GM12878 (cell line): ENCODE results near the gene LPAR5. TPM values are rescaled to one million over a fixed set of nuclear protein-coding genes. Genes with fewer than 3 reads are reported as not detected.

Experiments
- ATF7 ChIP-seq: fragments of 450-650 bp; IDR thresholded peaks from 2 replicates; pipeline ENCODE4 v1.6.1; 2016; ENCODE audit warnings: low read depth, mild to moderate bottlenecking
- BHLHE40 ChIP-seq, 2 experiments: fragments of 450-650 bp in 1 of 2; IDR thresholded peaks; 2 replicates each; pipeline ENCODE4 v1.6.1; 2011 to 2017; ENCODE audit warnings: low read depth in 2 of 2, borderline replicate concordance in 1 of 2, improper control_type of control experiment in 1 of 2, low read length in 1 of 2, mild to moderate bottlenecking in 1 of 2
- BMI1 ChIP-seq: fragments of 450-650 bp; IDR thresholded peaks from 2 replicates; pipeline ENCODE4 v1.6.1; 2016; ENCODE audit warnings: mild to moderate bottlenecking, moderate library complexity, borderline replicate concordance
- CBFB ChIP-seq: IDR thresholded peaks from 2 replicates; pipeline ENCODE4 v1.6.1; 2016; ENCODE audit warnings: antibody characterized with exemption, low read depth
- CHD2 ChIP-seq: IDR thresholded peaks from 2 replicates; pipeline ENCODE4 v1.6.1; 2011; ENCODE audit warnings: low read depth, low read length, improper control_type of control experiment, borderline replicate concordance
- CREM ChIP-seq: IDR thresholded peaks from 2 replicates; pipeline ENCODE4 v1.6.1; 2014; ENCODE audit warnings: antibody characterized with exemption, low read depth
- E4F1 ChIP-seq: fragments of 450-650 bp; IDR thresholded peaks from 2 replicates; pipeline ENCODE4 v1.6.1; 2018; ENCODE audit warnings: borderline replicate concordance, mild to moderate bottlenecking; ENCODE audit not compliant: partially characterized antibody
- HCFC1 ChIP-seq: fragments of 150-350 bp; IDR thresholded peaks from 2 replicates; pipeline ENCODE4 v1.6.1; 2014; ENCODE audit warnings: low read length
- IKZF2 ChIP-seq, 2 experiments: fragments of 450-650 bp; IDR thresholded peaks; 2 replicates each; pipeline ENCODE4 v1.6.1; 2017; ENCODE audit warnings: mild to moderate bottlenecking in 2 of 2, moderate library complexity in 2 of 2
- MAX ChIP-seq: IDR thresholded peaks from 2 replicates; pipeline ENCODE4 v1.6.1; 2012; ENCODE audit warnings: low read depth, low read length, improper control_type of control experiment
- MEF2A ChIP-seq: IDR thresholded peaks from 2 replicates; pipeline ENCODE4 v1.6.1; 2011; ENCODE audit warnings: low read depth, mild to moderate bottlenecking, low read length, moderate library complexity; ENCODE audit not compliant: insufficient read depth
- MTA2 ChIP-seq: fragments of 450-650 bp; IDR thresholded peaks from 2 replicates; pipeline ENCODE4 v1.6.1; 2016; ENCODE audit warnings: low read depth, mild to moderate bottlenecking, moderate library complexity
- NFIC ChIP-seq: IDR thresholded peaks from 2 replicates; pipeline ENCODE4 v1.6.1; 2012; ENCODE audit warnings: low read depth, mild to moderate bottlenecking, inconsistent platforms, low read length, moderate library complexity
- NFXL1 ChIP-seq: fragments of 450-650 bp; IDR thresholded peaks from 2 replicates; pipeline ENCODE4 v1.6.1; 2017; ENCODE audit warnings: antibody characterized with exemption, mild to moderate bottlenecking, borderline replicate concordance
- PAX5 ChIP-seq: IDR thresholded peaks from 2 replicates; pipeline ENCODE4 v1.6.1; 2011; ENCODE audit warnings: low read depth, low read length, borderline replicate concordance
- POLR2A ChIP-seq: IDR thresholded peaks from 2 replicates; pipeline ENCODE4 v1.6.1; 2011; ENCODE audit warnings: low read depth, mild to moderate bottlenecking, low read length
- RAD21 ChIP-seq: IDR thresholded peaks from 2 replicates; pipeline ENCODE4 v1.6.1; 2011; ENCODE audit warnings: mild to moderate bottlenecking, low read depth, low read length, moderate library complexity; ENCODE audit not compliant: insufficient read depth
- RELB ChIP-seq: fragments of 450-650 bp; IDR thresholded peaks from 2 replicates; pipeline ENCODE4 v1.6.1; 2017; ENCODE audit warnings: low read depth, mild to moderate bottlenecking, moderate library complexity
- SPI1 ChIP-seq: IDR thresholded peaks from 2 replicates; pipeline ENCODE4 v1.6.1; 2011; ENCODE audit warnings: low read depth, mild to moderate bottlenecking, low read length, moderate library complexity, borderline replicate concordance; ENCODE audit not compliant: insufficient read depth
- STAT3 ChIP-seq: IDR thresholded peaks from 2 replicates; pipeline ENCODE4 v1.6.1; 2011; ENCODE audit warnings: low read depth, low read length, improper control_type of control experiment
- TCF12 ChIP-seq: IDR thresholded peaks from 2 replicates; pipeline ENCODE4 v1.6.1; 2011; ENCODE audit warnings: low read depth, mild to moderate bottlenecking, low read length
- YY1 ChIP-seq: IDR thresholded peaks from 2 replicates; pipeline ENCODE4 v1.6.1; 2011; ENCODE audit warnings: low read depth, mild to moderate bottlenecking, low read length
- ZNF687 ChIP-seq: fragments of 450-650 bp; IDR thresholded peaks from 2 replicates; pipeline ENCODE4 v1.6.1; 2017; ENCODE audit warnings: mild to moderate bottlenecking, moderate library complexity
- polyA plus RNA-seq, 11 experiments: library from polyadenylated mRNA; depleted of rRNA in 4 of 11; unstranded in 6 of 11; stranded (reverse) in 5 of 11; fragments of >200 nt; fragmentation: Nextera tagmentation in 4 of 11; fragmentation: Illumina TruSeq in 1 of 11; extraction: Ambion mirVana in 4 of 11; extraction: Trizol in 1 of 11; gene quantifications; 1 replicate in 1 of 11; 2 replicates in 10 of 11; pipeline versions ENCODE4 v1.2.1 to v1.2.3, GENCODE V29; 2011 to 2016; ENCODE audit warnings: inconsistent platforms in 2 of 11, missing spikeins in 2 of 11, low read depth in 1 of 11
- total RNA-seq, 4 experiments: library from RNA; depleted of rRNA in 3 of 4; stranded (reverse); fragments of >200 nt in 3 of 4; fragmentation: Illumina TruSeq in 1 of 4; extraction: Trizol in 1 of 4; gene quantifications; 2 replicates each; pipeline versions ENCODE4 v1.2.1 to v1.2.3, GENCODE V29; 2013 to 2021

LPAR5 gene
- total and polyA plus RNA-seq, 10 of the 15 experiments (the other 5 are each of a cell fraction or from before 2014, with no cell fraction given): 1.3 to 7.9 (median 5.3) TPM

- no peak for TF ChIP-seq E4F1
- peak; percentile 83 for TF ChIP-seq CHD2
- no peak for TF ChIP-seq POLR2A
- 0 out of 2 replicates have a peak, but pooled peaks have one; percentile 40 for TF ChIP-seq CBFB
- peak; percentile 90 for TF ChIP-seq MTA2
- no peak for TF ChIP-seq HCFC1
- peak; percentile 54; the same call in 1 of the 2 replicates for TF ChIP-seq CREM
- 0 out of 2 replicates have a peak, but pooled peaks have one; percentile 7 for TF ChIP-seq TCF12
- no peak for TF ChIP-seq MEF2A
- peak; percentile 78 to 84; a peak in 3 of 4 replicates for TF ChIP-seq IKZF2 (IDR thresholded peaks at IDR 0.05)
- peak; percentile 49; the same call in 1 of the 2 replicates for TF ChIP-seq PAX5
- peak; percentile 20; the same call in 1 of the 2 replicates for TF ChIP-seq SPI1
- TF ChIP-seq STAT3: no peak
- no peak for TF ChIP-seq RAD21
- TF ChIP-seq MAX: no peak
- peak; percentile 94 for TF ChIP-seq ATF7
- peak; percentile 66 to 69; a peak in 2 of 4 replicates for TF ChIP-seq BHLHE40 (IDR thresholded peaks at IDR 0.05; ENCODE audit: borderline replicate concordance in 1 of 2, low read depth in 2 of 2, low read length in 1 of 2)
- peak; percentile 80 for TF ChIP-seq RELB
- TF ChIP-seq NFXL1: peak; percentile 94
- peak; percentile 46; the same call in 1 of the 2 replicates for TF ChIP-seq NFIC
- no peak; the same call in none of the 2 replicates for TF ChIP-seq ZNF687
- peak; percentile 55; the same call in 1 of the 2 replicates for TF ChIP-seq YY1
- TF ChIP-seq BMI1: peak; percentile 69; the same call in 1 of the 2 replicates
Observed at GRCh38 chr12:6635375-6635855, 344 bp downstream of the LPAR5 start (continued).
